SU-DHL-6 (cell line): ENCODE measurements around the gene SLC38A11.

Experiments
- H2AFZ ChIP-seq: fragments of 200-600 bp; sonication (generic); 2 replicates; pipeline ENCODE4 v1.6.1; 2014; ENCODE audit warnings: low read depth, mild to moderate bottlenecking, moderate library complexity, mixed read lengths, antibody characterized with exemption, low read length; ENCODE audit not compliant: severe bottlenecking
- H3F3A ChIP-seq: fragments of 200-600 bp; shearing (Covaris generic); 2 replicates; pipeline ENCODE4 v1.6.0; 2016; ENCODE audit warnings: antibody characterized with exemption, mild to moderate bottlenecking; ENCODE audit not compliant: insufficient read depth
- H3K27ac ChIP-seq: fragments of 200-600 bp; sonication (generic); 2 replicates; pipeline ENCODE4 v1.5.1; 2016; ENCODE audit warnings: low read depth, mild to moderate bottlenecking, low read length, moderate library complexity, mixed read lengths
- H3K27me3 ChIP-seq: fragments of 200-600 bp; sonication (generic), shearing (Covaris generic); 2 replicates; pipeline ENCODE4 v1.6.0; 2014; ENCODE audit warnings: mild to moderate bottlenecking, low read length
- H3K36me3 ChIP-seq: fragments of 200-600 bp; sonication (generic); 2 replicates; pipeline ENCODE4 v1.6.1; 2014; ENCODE audit warnings: mild to moderate bottlenecking, low read length, mixed read lengths
- H3K4me2 ChIP-seq: fragments of 300-600, 200-600 bp; shearing (Covaris generic), sonication (generic); 2 replicates; pipeline ENCODE4 v1.6.0; 2014; ENCODE audit warnings: low read length, low read depth, mild to moderate bottlenecking; ENCODE audit not compliant: poor library complexity, severe bottlenecking
- H3K4me3 ChIP-seq: fragments of 200-600 bp; sonication (generic); 2 replicates; pipeline ENCODE4 v1.5.1; 2014; ENCODE audit warnings: antibody characterized with exemption, low read length, mild to moderate bottlenecking, mixed read lengths; ENCODE audit not compliant: insufficient read depth, poor library complexity, severe bottlenecking
- H3K79me2 ChIP-seq: fragments of 200-600 bp; sonication (generic); 2 replicates; pipeline ENCODE4 v1.6.1; 2014; ENCODE audit warnings: mild to moderate bottlenecking, low read length, moderate library complexity; ENCODE audit not compliant: insufficient read depth
- H3K9ac ChIP-seq: fragments of 200-600 bp; sonication (generic); 2 replicates; pipeline ENCODE4 v1.7.0; 2014; ENCODE audit warnings: mild to moderate bottlenecking, low read length
- H3K9me2 ChIP-seq: fragments of 200-600 bp; sonication (generic); replicated peaks from 2 replicates; pipeline ENCODE4 v1.6.1; 2014; ENCODE audit warnings: low read length; ENCODE audit not compliant: insufficient read depth
- H3K9me3 ChIP-seq: fragments of 200-600 bp; sonication (generic); 2 replicates; pipeline ENCODE4 v1.6.1; 2014; ENCODE audit warnings: low read length, mixed read lengths; ENCODE audit not compliant: insufficient read depth
- H4K20me1 ChIP-seq: fragments of 200-600 bp; sonication (generic); 2 replicates; pipeline ENCODE4 v1.6.1; 2014; ENCODE audit warnings: low read depth, mild to moderate bottlenecking, antibody characterized with exemption, low read length, moderate library complexity, mixed read lengths
- CTCF ChIP-seq: fragments of 200-600 bp; sonication (generic); IDR thresholded peaks from one replicate; pipeline ENCODE4 v1.5.1; 2017; ENCODE audit warnings: antibody characterized with exemption, mild to moderate bottlenecking, low read length, moderate library complexity; ENCODE audit not compliant: insufficient read depth, poor library complexity, severe bottlenecking
- EZH2phosphoT487 ChIP-seq: fragments of 200-600 bp; sonication (generic), shearing (Covaris generic); conservative IDR thresholded peaks from 2 replicates; pipeline ENCODE4 v1.6.1; 2018; ENCODE audit warnings: mild to moderate bottlenecking, antibody characterized with exemption, low read length, moderate library complexity, mixed read lengths

Gene SLC38A11

GRCh38 chr2:164903951-164904350, 51.4 kb downstream of the SLC38A11 start:
- Histone ChIP-seq H4K20me1 (no peaks in the 10 kb centered on the region), H3K9me3 (no peaks in the 10 kb centered on the region), H3K79me2 (no peaks in the 10 kb centered on the region), H3K4me3 (no peak overlapping the region), H3K4me2 (no peak overlapping the region), H3K27ac (no peak overlapping the region), H2AFZ (no peak overlapping the region), H3K27me3 (no peaks in the 10 kb centered on the region), H3K9ac (no peak overlapping the region), H3K36me3 (no peaks in the 10 kb centered on the region), H3F3A (no peaks in the 10 kb centered on the region), H3K9me2 (0 out of 2 replicates have a peak, but pooled peaks cover 4% of the 10 kb centered on the region)
- TF ChIP-seq EZH2phosphoT487 = no peak
- no peak for TF ChIP-seq CTCF

GRCh38 chr2:164903204-164903603, 52.1 kb downstream of the SLC38A11 start:
- Histone ChIP-seq H3K27me3 (no peaks in the 10 kb centered on the region), H3K4me3 (no peak overlapping the region), H3K9me2 (0 out of 2 replicates have a peak, but pooled peaks cover 4% of the 10 kb centered on the region), H3K4me2 (no peak overlapping the region), H3K27ac (no peak overlapping the region), H3F3A (no peaks in the 10 kb centered on the region), H3K79me2 (no peaks in the 10 kb centered on the region), H2AFZ (no peak overlapping the region), H3K36me3 (no peaks in the 10 kb centered on the region), H4K20me1 (no peaks in the 10 kb centered on the region), H3K9ac (no peak overlapping the region), H3K9me3 (no peaks in the 10 kb centered on the region)
- no peak for TF ChIP-seq CTCF
- TF ChIP-seq EZH2phosphoT487 = no peak

GRCh38 chr2:164899121-164899520, 56.2 kb downstream of the SLC38A11 start:
- H2AFZ ChIP-seq = no peak overlapping the region
- H3K79me2 ChIP-seq = no peaks in the 10 kb centered on the region
- H3K36me3 ChIP-seq = no peaks in the 10 kb centered on the region
- H3K9ac ChIP-seq = no peak overlapping the region
- no peak overlapping the region for H3K4me3 ChIP-seq
- H3K9me3 ChIP-seq = no peaks in the 10 kb centered on the region
- H3K9me2 ChIP-seq = 0 out of 2 replicates have a peak, but pooled peaks cover 4% of the 10 kb centered on the region
- no peaks in the 10 kb centered on the region for H4K20me1 ChIP-seq
- H3K4me2 ChIP-seq = no peak overlapping the region
- TF ChIP-seq EZH2phosphoT487 (no peak), CTCF (no peak)
- H3F3A ChIP-seq = no peaks in the 10 kb centered on the region
- H3K27me3 ChIP-seq = no peaks in the 10 kb centered on the region
- H3K27ac ChIP-seq = no peak overlapping the region
